CD1c-positive myeloid dendritic cell (primary cell): ENCODE measurements around the gene TRAPPC3.
"Not testable (repeated sequence)": the region's sequence is repeated elsewhere in the genome, so short reads cannot be mapped to it uniquely, and the experiment has no call there.

Experiments used
- DNase-seq: peaks from one replicate; pipeline ENCODE4 v3.0.0-alpha.2; 2016; ENCODE audit errors: extremely low spot score

TRAPPC3 gene

GRCh38 chr1:36166938-36167905 is 17.9 kb upstream of the TRAPPC3 start:
- no peak for DNase-seq

GRCh38 chr1:36166136-36166535 is 16.9 kb upstream of the TRAPPC3 start:
- DNase-seq, result peak; percentile 64

GRCh38 chr1:36165145-36165544 is 15.9 kb upstream of the TRAPPC3 start:
- no peak for DNase-seq

GRCh38 chr1:36164361-36164760 is 15.1 kb upstream of the TRAPPC3 start:
- peak; percentile 45 for DNase-seq

- no peak for DNase-seq
These were observed 14.1 kb upstream of the TRAPPC3 start for GRCh38 chr1:36163426-36163825.

- no peak for DNase-seq
These were observed 13.5 kb upstream of the TRAPPC3 start for GRCh38 chr1:36162680-36163239.

GRCh38 chr1:36161641-36162531 is 12.6 kb upstream of the TRAPPC3 start:
- DNase-seq, result peak; percentile 86

- DNase-seq, result peak; percentile 77
These were observed 11.7 kb upstream of the TRAPPC3 start for GRCh38 chr1:36160949-36161485.

GRCh38 chr1:36160388-36160948 is 11.2 kb upstream of the TRAPPC3 start:
- no peak for DNase-seq

- no peak for DNase-seq
These were observed 10.5 kb upstream of the TRAPPC3 start for GRCh38 chr1:36159614-36160387.

GRCh38 chr1:36158827-36159252 is 9.6 kb upstream of the TRAPPC3 start:
- not testable (repeated sequence) for DNase-seq

- no peak for DNase-seq
These were observed 8.9 kb upstream of the TRAPPC3 start for GRCh38 chr1:36157973-36158826.

- DNase-seq, result peak; percentile 54
These were observed 8.0 kb upstream of the TRAPPC3 start for GRCh38 chr1:36157115-36157903.

- DNase-seq, result peak; percentile 68
These were observed 7.2 kb upstream of the TRAPPC3 start for GRCh38 chr1:36156329-36157114.

GRCh38 chr1:36155408-36156328 is 6.4 kb upstream of the TRAPPC3 start, which contains the start of gene MAP7D1:
MAP7D1 (plus strand) TSS chr1:36156160; CDS start chr1:36156418, 258 bp downstream.
- DNase-seq, result peak; percentile 90

- DNase-seq, result no peak
These were observed 5.6 kb upstream of the TRAPPC3 start for GRCh38 chr1:36154765-36155407.
